ENCODE results near the gene KRTAP12-1.
"Not testable (repeated sequence)": the region's sequence is repeated elsewhere in the genome, so short reads cannot be mapped to it uniquely, and the experiment has no call there.

KRTAP12-1 gene

DNA sequence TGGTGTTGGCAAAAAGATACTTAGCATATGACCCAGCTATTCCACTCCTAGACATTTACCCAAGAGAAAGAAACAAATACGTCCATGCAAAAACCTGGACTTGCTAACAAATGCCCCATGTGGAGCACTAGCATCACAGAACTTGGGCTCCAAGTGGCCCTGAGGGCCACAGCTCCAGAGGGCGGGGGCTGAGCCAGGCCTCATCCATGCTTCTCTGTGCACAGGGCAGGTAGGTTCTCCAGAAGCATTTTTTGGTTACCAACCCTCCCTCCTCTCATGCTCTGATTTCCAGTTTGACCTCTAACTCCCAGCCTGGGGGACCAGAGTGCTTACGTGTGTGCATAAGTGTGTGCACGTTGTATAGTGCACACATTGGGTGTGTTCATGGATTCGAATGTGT, 17.3 kb downstream of the KRTAP12-1 start:
- no peak for DNase-seq

DNA sequence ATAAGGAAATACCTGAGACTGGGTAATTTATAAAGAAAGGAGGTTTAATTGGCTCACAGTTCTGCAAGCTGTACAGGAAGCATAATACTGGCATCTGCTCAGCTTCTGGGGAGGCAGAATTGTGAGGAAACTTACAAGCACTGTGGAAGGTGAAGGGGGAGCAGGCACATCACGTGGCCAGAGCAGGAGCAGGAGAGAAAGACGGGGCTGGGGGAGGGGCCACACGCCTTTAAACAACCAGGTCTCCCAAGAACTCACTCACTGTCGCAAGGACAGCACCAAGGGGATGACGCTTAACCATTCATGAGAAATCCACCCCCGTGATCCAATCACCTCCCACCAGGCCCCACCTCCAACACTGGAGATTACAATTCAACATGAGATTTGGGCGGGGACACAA, 20.4 kb downstream of the KRTAP12-1 start:
- DNase-seq: not testable (repeated sequence)

DNA sequence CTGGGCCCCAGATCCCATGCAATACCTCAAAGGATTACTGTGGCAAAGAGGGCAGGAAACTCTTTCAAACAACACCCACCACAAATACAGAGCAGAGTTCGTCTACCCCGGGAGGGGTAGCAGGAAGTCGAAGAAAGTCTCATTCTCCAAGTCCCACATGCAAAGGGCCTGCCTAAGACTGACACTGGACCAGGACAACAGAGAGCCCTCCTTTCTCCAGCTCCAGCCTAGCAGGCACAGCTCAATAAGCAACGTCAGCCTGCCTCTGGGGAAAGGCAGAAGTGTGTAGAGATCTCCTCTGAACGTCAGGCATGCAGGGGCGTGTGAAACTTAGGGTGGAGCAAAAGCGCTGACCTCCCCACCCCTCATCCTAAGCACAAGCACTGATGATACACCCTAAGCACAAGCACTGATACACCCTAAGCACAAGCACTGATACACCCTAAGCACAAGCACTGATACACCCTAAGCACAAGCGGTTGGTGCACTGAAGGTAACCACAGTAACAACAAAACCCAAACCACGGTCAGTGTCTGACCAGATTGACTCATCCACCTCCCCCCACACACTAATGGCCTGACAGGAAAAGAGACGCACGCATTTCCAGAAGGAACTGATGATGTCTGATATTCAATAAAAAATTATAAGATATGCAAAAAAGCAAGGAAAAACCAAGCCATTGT, 22.9 kb downstream of the KRTAP12-1 start:
- DNase-seq: no peak

DNA sequence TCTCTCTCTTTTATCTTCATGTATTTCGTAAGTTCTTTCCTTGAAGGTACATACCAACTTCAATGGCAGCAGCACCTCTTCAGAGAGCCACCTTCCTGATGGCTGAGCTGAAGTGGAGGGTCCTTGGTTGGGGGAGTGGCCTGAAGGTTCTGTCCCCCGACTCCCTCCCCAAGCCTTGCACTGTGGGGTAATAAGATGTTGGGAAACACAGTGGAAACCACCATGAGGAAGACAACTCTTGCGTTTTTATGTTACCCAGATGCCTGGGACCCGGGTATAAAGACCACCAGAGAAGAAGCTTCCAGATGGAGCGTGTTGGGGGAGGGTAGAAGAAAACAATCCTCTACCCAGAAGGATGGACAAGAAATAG, 23.4 kb downstream of the KRTAP12-1 start:
- DNase-seq: no peak

DNA sequence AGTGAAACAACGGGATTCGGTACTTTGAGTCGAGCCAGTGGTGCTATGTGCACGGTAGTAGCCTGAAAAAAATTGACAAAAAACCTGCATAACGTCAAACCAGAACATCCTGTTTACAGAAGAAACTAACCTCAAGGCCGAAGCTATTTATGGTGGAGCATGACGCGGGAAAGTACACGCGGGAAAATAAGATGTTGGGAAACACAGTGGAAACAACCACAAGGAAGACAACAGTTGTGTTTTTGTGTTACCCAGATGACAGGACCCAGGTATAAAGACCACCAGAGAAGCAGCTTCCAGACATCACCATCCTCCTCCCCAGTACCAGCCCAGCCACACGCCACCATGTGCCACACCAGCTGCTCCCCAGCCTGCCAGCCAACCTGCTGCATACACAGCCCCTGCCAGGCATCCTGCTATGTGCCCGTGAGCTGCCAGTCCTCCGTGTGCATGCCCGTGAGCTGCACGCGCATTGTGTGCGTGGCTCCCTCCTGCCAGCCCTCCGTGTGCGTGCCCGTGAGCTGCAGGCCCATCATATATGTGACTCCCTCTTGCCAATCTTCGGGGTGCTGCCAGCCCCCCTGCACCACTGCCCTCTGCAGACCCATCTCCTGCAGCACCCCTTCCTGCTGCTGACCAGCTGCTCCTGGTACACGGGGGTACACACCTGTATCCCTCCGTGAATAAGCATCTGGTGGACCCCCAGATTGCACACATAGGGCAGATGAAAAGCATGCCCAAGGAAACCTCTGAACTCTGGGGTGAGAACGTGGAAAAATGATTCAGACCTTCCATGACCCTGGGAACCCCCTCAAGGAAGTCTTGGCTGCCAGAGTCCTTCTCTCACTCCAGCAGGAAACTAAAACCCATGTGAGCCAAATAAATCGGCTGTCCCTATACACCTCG, 24.1 kb downstream of the KRTAP12-1 start, which contains the start of gene KRTAP12-3:
Gene KRTAP12-3, plus strand, starts transcription at position 298 of the 906 bp plus-strand sequence. Its CDS starts 48 bp downstream, at position 346.
- DNase-seq: no peak

DNA sequence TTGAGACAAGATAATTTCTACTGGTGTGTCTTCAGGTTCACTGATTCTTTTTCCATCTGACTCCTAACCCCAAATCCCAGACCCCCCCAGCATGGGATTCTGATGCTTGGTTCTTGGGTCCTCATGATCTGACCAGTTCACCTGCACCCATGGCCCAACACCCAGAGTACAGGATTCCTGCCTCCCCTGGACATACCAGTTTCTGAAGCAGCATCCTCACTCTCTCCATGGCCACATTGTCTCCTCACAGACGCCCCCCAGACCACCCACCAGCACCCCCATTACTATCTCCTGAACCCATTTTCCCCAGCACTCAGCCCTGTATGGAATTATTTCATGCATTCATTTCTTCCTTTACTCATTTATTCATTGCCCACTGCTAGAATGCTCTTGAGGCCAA, 25.1 kb downstream of the KRTAP12-1 start:
- no peak for DNase-seq

DNA sequence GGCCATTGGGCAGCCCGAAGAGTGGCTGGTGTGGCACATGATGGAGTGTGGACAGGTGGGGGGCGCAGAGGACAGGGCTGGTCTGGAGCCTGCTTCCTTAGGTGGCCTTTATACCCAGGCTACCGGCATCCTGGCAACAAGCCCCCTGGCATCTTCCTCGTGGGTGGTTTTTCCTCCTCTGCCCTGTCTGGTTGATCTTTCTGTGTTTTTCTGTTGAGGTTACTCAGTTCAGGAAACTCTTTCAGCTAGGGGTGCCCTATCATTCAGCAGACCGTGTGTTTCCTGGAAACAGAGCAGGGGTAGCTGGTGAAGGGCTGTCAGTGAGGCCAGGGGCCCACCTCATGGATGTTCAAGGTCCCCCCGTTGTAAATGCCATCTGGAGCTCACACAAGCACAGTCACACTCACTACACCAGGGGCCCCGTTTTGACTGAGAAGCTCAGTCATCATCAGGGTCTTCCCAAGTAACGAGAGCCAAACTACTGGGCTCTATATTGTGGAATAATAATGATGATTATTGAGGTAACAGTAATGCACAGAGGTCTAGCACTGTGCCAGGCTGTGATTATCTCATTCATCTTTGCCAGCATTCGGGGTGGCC, 27.3 kb downstream of the KRTAP12-1 start, which contains the start of gene KRTAP12-4:
Gene KRTAP12-4, minus strand, starts transcription at position 84 of the 600 bp plus-strand sequence. Its CDS starts 45 bp downstream, at position 39.
- no peak for DNase-seq

DNA sequence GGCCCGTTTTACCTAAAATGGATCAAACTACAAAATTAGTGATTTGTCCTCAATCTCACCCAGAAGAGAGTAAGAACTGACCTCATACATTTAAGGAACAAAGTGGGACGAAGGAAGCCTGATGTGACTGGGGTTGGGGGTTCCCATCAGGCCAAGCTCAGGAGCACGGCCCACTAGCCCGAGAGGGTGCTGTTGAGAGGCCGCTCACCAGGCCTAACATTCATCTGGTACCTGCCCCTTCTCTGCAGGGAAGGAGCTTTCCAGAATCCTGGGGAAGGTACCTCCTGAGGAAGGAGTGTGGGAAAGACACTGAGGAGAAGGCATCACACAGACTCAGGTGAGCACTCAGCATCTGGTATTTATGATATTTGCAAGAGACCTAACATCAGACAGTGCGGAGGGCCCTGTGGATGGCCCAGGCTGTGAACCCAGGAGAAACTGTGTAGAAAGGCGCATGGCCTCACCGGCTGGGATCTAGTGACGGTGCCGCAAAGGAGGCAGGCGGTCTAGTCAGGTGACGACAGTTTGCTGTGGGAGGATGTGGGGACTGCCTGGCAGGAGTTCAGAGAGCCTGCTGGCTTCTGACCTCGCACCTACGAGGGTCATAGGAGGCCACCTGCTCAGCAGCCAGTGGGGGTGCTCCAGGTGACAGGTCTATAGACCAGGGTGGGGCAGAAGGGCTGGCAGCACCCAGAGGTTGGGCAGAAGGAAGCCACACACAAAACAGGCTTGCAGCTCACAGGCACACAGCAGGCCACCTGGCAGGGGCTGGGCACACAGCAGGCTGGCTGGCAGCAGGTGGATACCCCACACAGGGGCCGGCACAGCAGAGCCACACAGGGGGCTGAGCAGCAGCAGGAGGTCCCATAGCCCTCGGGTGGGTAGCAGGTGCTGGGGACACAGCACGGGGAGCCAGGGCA, 28.0 kb downstream of the KRTAP12-1 start:
- no peak for DNase-seq

DNA sequence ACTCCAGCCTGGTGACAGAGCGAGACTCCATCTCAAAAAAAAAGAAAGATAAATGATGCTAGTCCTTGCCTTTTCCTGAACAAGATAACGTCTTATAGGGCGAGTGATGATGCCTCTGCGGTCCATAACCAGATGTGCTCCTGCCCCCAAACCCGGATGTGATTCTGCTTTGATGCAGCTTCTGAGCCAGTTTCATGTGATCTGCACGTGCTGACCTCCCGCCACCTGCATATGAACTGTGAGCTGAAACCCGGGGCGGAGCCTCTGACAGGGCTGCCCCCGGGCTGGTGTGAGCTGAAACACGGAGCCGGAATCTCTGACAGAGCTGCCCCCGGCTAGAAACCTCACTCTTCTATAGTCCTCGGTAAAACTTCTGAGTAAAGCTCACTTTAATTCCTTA, 28.8 kb downstream of the KRTAP12-1 start:
- no peak for DNase-seq

DNA sequence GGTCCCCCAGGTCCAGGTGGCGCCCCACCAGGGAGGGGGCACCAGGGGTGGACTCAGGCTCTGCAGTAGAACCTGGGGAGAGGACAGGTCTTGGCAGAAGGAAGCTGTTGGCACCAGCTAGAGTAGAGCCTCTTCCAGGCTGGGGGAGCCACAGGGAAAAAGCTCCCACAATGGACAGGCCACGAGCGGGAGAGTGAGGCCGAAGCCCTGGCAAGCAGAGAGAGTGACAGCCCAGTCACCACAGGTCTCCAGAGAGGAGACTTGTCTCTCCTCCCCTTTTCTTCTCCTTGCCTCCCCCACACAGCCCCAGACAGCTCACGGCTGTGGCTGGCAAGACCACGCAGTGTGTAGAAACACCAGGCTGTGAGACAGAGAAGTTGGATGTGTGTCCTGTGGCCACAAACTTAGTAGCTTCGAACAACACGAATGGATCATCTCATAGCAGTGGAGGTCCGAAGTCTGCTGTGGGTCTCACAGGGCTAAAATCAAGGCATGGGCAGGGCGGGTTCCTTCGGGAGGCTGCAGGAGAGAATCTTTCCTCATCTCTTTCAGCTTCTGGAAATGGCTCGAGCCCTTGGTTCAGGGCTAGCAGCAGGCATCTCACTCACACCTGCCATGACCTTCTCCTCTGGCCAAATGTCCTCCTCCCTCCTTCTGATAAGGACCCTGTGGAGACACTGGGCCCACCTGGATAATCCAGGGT, 30.8 kb downstream of the KRTAP12-1 start:
- DNase-seq: no peak

DNA sequence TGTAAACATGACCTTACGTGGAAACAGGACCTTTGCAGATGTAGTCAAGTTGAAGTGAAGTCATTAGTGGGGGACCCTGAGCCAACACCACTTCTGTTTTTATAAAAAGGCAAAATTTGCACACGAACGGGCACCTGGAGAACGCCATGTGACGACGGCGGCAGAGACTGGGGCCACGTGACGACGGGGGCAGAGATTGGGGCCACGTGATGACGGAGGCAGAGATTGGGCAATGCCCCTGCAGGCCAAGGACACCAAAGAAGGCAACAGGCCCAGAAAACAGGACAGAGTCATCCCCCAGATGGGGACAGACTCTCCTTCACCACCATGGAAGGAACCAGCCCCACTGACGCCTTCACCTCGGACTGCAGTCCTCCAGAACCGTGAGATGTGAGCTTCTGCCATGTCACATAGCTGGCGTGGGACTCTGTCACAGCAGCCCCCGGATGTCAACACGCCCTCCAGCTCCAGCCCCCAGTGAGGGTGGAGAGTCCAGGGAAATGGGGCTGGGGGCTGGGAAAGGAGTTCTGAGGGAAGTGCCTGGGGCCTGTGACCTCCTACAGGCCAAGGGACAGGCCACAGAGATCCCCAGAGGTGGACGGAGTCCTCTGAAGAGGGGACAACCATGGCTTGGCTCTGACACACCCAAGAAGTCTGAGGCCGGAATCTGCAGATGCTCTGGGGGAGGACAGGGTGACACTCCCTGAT, 31.5 kb downstream of the KRTAP12-1 start:
- DNase-seq: no peak

DNA sequence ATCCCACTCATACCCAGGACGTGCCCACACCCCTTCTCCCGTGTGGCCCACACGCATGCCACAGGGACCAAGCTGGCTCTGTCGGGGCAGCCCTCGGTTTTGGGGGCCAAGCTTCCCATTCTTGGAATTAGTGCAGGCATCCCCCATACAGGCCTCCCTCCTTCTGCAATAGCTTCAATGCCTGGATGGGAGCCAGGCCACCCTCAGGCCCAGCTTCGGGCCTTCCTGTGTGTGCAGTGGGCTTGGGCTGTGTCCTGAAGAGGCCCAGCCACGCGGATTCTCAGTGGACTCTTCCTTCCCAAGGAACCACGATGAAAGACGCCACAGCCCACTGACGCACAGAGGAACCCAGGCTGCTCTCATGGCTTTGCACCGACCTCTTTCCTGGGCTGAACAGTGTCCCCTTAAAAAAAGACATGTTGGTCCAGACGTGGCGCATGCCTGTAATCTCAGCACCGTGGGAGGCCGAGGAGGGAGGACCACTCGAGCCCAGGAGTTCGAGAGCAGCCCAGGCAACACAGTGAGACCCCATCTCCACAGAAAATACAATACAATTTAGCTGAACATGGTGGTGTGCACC, 32.4 kb downstream of the KRTAP12-1 start:
- DNase-seq: no peak

DNA sequence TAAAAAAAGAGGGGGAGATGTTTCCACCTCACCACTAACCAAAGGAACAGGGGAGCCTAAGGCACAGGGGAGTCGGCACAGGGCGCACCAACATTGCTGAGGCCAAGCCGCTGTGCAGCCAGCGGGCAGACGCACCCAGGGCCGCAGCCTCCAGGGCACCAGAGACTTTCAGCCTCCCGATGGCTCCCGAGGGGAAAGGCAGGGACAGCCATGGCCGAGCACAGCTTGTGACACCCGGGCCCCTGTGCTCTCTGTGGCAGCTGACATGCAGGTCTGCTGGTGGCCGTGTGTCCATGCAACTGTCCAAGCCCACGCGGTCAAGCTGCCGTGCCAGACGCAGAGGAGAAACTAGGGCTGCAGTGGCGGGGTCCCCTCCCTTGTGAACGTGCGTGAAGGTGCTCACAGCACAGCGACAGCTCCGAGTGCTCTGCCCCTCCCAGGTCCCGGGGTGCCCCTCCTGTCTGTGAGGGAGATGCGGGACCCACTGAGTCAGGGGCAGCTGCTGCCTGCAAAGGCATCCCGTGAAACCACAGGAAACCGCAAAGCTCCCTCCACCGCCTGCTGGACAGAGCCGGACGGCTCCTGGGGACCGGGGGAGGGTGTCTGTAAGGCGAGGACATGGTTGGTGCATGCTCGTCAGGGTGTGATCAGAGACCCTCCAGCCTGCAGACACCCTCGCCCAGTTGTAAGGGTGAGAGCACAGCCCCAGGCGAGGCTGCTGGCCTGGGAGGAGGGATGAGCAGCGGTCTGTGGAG, 33.2 kb downstream of the KRTAP12-1 start:
- DNase-seq: no peak

DNA sequence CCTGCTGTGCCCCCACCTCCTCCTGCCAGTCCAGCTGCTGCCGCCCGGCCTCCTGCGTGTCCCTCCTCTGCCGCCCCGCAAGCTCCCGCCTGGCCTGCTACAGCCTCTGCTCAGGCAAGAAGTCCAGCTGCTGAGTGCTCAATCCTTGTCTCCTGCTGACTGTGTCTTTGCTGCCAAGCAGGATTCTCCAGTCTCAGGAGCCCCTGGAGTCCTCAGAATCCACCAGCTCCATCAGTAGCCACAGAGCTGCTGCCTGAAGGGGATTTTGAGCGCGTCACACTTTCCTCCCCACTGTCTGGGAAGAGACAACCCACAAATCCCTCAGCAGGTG, 34.8 kb downstream of the KRTAP12-1 start:
- no peak for DNase-seq

DNA sequence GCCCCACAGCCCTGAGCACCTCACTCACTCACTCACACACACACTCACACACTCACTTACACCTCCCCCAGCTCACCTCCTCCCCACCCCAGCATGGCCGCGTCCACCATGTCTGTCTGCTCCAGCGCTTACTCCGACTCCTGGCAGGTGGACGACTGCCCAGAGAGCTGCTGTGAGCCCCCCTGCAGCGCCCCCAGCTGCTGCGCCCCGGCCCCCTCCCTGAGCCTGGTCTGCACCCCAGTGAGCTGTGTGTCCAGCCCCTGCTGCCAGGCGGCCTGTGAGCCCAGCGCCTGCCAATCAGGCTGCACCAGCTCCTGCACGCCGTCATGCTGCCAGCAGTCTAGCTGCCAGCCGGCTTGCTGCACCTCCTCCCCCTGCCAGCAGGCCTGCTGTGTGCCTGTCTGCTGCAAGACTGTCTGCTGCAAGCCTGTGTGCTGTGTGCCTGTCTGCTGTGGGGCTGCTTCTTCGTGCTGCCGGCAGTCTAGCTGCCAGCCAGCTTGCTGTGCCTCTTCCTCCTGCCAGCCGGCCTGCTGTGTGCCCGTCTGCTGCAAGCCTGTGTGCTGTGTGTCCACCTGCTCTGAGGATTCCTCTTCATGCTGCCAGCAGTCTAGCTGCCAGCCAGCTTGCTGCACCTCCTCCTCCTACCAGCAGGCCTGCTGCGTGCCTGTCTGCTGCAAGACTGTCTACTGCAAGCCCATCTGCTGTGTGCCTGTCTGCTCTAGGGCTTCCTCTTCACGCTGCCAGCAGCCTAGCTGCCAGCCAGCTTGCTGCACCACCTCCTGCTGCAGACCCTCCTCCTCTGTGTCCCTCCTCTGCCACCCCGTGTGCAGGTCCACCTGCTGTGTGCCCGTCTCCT, 35.4 kb downstream of the KRTAP12-1 start, which contains the start of gene KRTAP10-11:
Gene KRTAP10-11, plus strand, starts transcription at position 49 of the 856 bp plus-strand sequence. Its CDS starts 45 bp downstream, at position 94.
- not testable (repeated sequence) for DNase-seq

DNA sequence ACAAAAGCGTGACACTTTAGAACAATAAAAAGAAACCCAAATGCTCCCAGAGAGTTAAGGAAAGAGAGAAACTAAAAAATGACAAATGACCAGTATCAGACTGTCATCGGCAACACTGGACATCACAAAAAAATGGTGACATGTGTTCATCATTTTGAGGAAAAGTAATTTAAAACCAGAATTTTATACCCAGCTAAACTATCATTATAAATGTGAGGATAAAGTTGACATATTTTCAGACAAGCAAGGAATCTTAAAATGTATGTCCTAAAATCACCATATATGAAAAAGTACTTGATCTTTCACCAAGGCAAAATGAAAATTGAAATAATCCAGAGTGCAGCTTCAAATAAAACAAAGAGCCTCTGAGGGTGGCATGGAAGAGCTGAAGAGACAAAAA, 37.1 kb downstream of the KRTAP12-1 start:
- DNase-seq: no peak

DNA sequence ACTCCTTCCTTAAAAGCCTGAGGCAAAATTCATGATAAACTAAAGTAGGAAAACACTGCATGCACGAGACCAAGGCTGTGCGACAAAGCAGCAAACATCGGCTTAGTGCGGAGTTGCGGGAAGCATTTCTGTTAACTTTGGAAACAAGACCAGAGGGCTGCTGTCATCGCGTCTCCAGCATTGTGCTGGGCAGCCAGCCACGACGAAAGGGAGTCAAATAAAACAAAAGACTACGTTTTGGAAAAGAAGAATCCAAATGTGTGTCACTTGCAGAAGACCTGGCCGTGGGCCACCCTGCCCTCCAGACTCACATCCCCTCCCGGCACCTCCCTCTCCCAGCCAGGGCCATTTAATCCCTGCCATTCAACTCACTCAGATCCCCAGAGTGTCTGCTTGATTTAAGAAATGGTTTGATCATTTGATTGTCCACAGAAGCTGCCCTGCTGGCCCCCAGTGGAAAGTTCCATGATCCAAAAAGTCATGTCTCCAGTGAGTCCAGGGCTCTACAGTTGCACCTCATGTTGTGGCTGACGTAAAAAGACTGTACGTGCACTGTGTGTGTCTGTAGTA, 38.1 kb downstream of the KRTAP12-1 start:
- DNase-seq: no peak

DNA sequence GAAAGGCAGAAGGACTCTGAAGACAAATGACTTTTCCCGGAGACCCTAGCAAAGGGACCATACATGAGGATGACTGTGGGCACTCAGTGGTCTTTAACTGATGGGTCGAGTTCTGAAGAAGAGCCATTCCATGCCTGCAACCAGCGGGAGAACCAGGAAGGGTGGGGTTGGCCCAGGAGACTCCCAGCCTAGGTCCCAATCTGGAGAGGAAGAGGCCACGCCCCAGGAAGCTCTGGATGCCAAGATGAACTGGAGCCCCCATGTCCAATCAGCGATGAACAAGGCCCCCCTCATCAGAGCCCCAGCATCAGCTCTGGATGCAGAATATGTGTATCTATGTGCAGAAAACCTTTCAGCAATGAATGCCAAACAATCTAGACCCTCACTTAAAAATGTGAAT, 41.2 kb downstream of the KRTAP12-1 start:
- no peak for DNase-seq

DNA sequence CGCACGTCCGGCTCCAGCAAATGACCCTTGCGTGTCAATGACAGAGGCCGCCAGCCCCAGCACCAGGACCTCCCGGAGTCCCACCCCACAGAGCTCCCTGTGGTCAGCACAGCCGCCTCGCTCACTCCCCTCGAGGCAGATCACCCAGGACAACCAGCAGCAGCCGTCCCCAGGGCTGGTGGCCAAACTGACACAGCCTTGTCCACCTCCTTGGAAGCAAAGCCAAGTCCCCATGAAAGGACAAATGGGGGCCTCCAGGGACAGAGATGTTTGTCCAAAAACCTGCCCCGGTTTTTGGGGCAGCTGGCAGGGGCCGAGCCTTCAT, 42.7 kb downstream of the KRTAP12-1 start:
- no peak for DNase-seq
